ENCODE measurements around the gene CARNS1. TPM values are rescaled to one million over a fixed set of nuclear protein-coding genes. Genes with fewer than 3 reads are reported as not detected.

The CARNS1 gene
- total RNA-seq, 1 donor from 2014 or later, result 0.29 TPM

DNA sequence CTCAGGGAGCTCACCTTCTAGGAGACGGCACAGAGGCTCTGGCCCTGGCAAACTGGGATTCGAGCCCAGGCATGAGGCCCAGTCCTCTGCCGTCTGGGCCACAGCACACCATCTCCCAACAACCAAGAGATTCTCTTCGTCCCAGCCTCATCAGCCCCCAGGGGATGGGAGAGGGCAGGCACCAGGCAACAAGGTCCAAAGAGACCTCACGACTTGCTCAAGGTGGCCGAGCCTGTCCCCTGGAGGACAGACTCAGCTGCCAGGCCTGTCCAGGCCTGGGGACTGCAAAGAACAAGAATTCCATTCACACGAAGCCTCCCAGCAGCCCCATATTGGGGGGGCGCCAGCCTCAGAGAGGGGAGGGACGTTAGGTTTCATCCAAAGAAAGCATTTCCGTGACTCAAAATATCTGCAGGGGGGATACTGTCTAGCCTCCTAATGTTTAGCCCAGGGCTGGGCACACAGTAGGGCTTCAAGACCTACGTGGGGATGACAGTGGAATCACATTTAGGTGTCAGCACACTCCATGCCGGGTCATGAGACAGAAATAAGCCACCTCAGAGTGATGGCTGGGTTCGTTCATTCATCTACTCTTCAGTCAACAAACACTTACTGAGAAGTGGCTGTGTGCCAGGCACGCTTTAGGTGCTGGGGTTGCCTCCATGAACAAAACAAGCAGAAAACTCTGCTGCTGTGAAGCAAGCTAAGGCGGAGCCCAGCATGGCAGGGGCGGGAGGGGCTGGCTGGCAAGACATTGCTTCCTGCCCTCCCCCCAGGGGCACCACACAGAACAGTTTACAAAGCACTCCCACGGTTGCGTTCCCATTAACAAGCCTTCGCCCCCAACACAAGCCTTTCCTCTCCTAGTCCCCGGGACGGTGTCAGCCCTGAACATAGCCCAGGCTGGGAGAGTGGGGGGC, 1.2 kb downstream of the CARNS1 start:
- Mint-ChIP-seq H3K9me3 (ENCODE audit: low read depth) (no peaks in the 10 kb centered on the region), H3K36me3 (ENCODE audit: insufficient read depth) (no peaks in the 10 kb centered on the region), H3K27me3 (peaks cover 32% of the 10 kb centered on the region), H3K27ac (no peak overlapping the region), H3K4me1 (ENCODE audit: low read depth) (peaks cover 5% of the 10 kb centered on the region), H3K4me3 (ENCODE audit: low read depth) (no peak overlapping the region)
- TF ChIP-seq, protein P1, sequence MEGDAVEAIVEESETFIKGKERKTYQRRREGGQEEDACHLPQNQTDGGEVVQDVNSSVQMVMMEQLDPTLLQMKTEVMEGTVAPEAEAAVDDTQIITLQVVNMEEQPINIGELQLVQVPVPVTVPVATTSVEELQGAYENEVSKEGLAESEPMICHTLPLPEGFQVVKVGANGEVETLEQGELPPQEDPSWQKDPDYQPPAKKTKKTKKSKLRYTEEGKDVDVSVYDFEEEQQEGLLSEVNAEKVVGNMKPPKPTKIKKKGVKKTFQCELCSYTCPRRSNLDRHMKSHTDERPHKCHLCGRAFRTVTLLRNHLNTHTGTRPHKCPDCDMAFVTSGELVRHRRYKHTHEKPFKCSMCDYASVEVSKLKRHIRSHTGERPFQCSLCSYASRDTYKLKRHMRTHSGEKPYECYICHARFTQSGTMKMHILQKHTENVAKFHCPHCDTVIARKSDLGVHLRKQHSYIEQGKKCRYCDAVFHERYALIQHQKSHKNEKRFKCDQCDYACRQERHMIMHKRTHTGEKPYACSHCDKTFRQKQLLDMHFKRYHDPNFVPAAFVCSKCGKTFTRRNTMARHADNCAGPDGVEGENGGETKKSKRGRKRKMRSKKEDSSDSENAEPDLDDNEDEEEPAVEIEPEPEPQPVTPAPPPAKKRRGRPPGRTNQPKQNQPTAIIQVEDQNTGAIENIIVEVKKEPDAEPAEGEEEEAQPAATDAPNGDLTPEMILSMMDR (IDR thresholded peaks at IDR 0.05; ENCODE audit: unreplicated experiment), result no peak
- no peak for DNase-seq (ENCODE audit: low spot score, unreplicated experiment)

DNA sequence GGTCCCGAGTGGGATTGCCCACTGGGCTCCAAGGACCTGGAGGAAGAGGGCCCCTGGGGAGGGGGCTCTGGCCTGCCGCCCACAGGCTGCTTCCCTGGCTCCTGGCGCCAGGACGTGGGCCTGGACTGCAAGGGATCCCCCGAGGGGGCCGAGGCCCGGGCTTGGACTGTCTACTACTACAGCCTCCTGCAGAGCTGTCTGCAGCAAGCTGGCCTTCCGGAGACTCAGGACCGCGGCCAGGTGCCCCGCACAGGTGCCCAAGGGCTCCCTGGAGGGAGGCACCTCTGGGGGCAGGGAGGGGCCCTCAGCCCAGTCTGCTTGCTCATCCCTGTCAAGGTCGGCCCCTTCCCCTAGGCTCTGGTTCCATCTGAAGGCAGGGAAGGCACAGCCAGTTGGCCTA, 1.9 kb downstream of the CARNS1 start:
- DNase-seq (ENCODE audit: low spot score, unreplicated experiment), result no peak
- no peak overlapping the region for H3K27ac Mint-ChIP-seq
- peaks cover 5% of the 10 kb centered on the region for H3K4me1 Mint-ChIP-seq (ENCODE audit: low read depth)
- TF ChIP-seq, protein P1 (IDR thresholded peaks at IDR 0.05; ENCODE audit: unreplicated experiment), result no peak
- H3K4me3 Mint-ChIP-seq (ENCODE audit: low read depth), result no peak overlapping the region
- no peaks in the 10 kb centered on the region for H3K36me3 Mint-ChIP-seq (ENCODE audit: insufficient read depth)
- H3K9me3 Mint-ChIP-seq (ENCODE audit: low read depth), result no peaks in the 10 kb centered on the region
- H3K27me3 Mint-ChIP-seq, result peaks cover 27% of the 10 kb centered on the region

DNA sequence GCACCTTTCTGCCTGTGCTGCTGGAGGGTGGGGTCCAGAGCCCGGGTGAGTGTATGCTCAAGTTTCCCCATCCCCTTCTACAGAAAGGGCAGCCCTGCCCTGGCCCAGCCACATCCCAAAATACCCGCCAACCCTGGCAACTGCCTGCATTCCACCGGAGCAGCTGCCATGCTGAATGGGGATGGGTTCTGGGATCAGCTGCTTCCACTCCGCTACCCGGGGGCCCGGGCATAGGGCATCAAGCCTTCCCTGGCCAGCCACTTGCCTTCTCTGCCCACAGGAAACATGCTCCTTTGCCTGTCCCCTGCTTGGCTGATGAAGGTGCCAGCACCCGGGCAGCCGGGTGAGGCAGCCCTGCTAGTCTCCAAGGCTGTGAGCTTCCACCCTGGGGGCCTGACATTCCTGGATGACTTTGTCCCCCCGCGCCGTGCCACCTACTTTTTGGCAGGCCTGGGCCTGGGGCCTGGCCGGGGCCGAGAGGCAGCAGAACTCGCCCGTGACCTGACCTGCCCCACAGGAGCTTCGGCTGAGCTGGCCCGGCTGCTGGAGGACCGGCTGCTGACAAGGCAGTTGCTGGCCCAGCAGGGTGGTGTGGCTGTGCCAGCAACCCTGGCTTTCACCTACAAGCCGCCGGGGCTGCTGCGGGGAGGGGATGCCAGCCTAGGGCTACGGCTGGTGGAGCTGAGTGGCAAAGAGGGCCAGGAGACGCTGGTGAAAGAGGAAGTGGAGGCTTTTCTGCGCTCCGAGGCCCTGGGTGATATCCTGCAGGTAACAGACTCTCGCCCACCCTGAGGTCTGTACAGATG, 3.2 kb downstream of the CARNS1 start:
- no peak overlapping the region for H3K27ac Mint-ChIP-seq
- TF ChIP-seq, protein P1 (IDR thresholded peaks at IDR 0.05; ENCODE audit: unreplicated experiment), result no peak
- H3K27me3 Mint-ChIP-seq, result peaks cover 15% of the 10 kb centered on the region
- H3K9me3 Mint-ChIP-seq (ENCODE audit: low read depth), result no peaks in the 10 kb centered on the region
- no peak overlapping the region for H3K4me3 Mint-ChIP-seq (ENCODE audit: low read depth)
- H3K4me1 Mint-ChIP-seq (ENCODE audit: low read depth), result peaks cover 3% of the 10 kb centered on the region
- no peak for DNase-seq (ENCODE audit: low spot score, unreplicated experiment)
- H3K36me3 Mint-ChIP-seq (ENCODE audit: insufficient read depth), result no peaks in the 10 kb centered on the region

DNA sequence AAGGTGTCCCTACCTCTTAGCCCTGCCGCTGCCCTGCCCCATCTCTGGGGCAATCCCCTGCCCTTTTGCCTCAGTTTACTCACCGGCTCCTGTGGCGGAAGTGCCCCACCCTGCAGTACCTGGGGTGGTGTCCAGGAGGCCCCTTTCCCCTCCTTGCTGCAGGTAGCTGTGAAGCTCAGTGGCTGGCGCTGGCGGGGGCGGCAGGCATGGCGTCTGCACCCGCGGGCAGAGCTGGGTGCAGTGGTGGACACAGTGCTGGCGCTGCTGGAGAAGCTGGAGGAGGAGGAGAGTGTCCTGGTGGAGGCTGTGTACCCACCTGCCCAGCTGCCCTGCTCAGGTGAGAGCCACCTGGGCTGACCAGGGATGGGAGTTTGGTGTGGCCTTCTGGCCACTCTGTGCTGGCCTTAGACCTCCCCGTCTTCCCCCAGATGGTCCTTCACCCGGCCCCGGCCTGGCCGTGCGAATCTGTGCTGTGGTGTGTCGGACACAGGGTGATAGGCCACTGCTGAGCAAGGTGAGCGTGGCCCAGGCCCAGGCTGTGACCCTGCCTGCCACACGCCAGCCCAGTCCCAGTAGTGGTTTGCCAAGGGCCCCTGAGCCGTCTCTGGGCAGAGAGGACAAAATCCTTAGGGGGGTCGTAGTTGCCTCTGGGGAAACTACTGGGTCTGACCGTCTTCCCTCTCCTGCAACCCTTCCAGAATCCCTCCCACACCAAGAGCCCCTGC, 4.0 kb downstream of the CARNS1 start:
- peaks cover 3% of the 10 kb centered on the region for H3K4me1 Mint-ChIP-seq (ENCODE audit: low read depth)
- no peaks in the 10 kb centered on the region for H3K9me3 Mint-ChIP-seq (ENCODE audit: low read depth)
- peaks cover 15% of the 10 kb centered on the region for H3K27me3 Mint-ChIP-seq

More for the DNA sequence above, 4.0 kb downstream of the CARNS1 start:
- DNase-seq (ENCODE audit: low spot score, unreplicated experiment), result no peak
- TF ChIP-seq, protein P1 (IDR thresholded peaks at IDR 0.05; ENCODE audit: unreplicated experiment), result no peak
- H3K4me3 Mint-ChIP-seq (ENCODE audit: low read depth), result no peak overlapping the region
- H3K36me3 Mint-ChIP-seq (ENCODE audit: insufficient read depth), result no peaks in the 10 kb centered on the region
- no peak overlapping the region for H3K27ac Mint-ChIP-seq
